IPS-15b (cell line): ENCODE data around the gene OR4D2.

ENCODE experiments used
- H3K27me3 ChIP-seq: one replicate; pipeline ENCODE4 v1.6.1; 2013; ENCODE audit warnings: low read length; ENCODE audit not compliant: control insufficient read depth, insufficient read depth
- H3K36me3 ChIP-seq: one replicate; pipeline ENCODE4 v1.6.1; 2013; ENCODE audit warnings: low read length; ENCODE audit not compliant: control insufficient read depth, insufficient read depth
- H3K4me1 ChIP-seq: one replicate; pipeline ENCODE4 v1.6.1; 2013; ENCODE audit warnings: mild to moderate bottlenecking, low read length; ENCODE audit not compliant: control insufficient read depth, insufficient read depth
- H3K4me3 ChIP-seq: one replicate; pipeline ENCODE4 v1.5.1; 2013; ENCODE audit warnings: low read depth, low read length
- H3K9ac ChIP-seq: one replicate; pipeline ENCODE4 v1.6.1; 2013; ENCODE audit warnings: low read depth, mild to moderate bottlenecking, low read length
- H3K9me3 ChIP-seq: one replicate; pipeline ENCODE4 v1.6.1; 2013; ENCODE audit warnings: mild to moderate bottlenecking, low read length; ENCODE audit not compliant: control insufficient read depth, insufficient read depth

Gene OR4D2

DNA sequence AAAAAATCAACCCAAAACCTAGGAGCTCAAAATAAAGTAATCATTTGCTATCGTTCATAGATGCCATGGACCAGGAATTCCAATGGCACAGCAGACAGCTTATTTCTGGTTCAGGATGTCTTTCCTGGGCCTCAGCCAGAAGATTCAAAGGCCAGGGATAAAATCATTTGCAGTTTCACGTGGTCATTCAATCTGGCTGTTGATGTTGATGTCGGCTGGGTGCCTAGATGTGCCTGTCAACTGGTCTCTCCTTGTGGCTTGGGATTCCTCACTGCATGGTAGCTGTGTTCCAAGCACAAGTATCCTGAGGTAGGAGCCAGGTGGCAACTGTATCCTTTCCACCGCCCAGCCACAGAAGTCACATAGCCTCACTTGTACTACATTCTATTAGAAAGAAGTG is 15.0 kb downstream of the OR4D2 start:
- H3K27me3 ChIP-seq, result no peaks in the 10 kb centered on the region
- H3K36me3 ChIP-seq, result no peaks in the 10 kb centered on the region
- H3K9me3 ChIP-seq, result no peaks in the 10 kb centered on the region
- no peak overlapping the region for H3K9ac ChIP-seq
- H3K4me1 ChIP-seq, result no peaks in the 10 kb centered on the region
- H3K4me3 ChIP-seq, result no peak overlapping the region

DNA sequence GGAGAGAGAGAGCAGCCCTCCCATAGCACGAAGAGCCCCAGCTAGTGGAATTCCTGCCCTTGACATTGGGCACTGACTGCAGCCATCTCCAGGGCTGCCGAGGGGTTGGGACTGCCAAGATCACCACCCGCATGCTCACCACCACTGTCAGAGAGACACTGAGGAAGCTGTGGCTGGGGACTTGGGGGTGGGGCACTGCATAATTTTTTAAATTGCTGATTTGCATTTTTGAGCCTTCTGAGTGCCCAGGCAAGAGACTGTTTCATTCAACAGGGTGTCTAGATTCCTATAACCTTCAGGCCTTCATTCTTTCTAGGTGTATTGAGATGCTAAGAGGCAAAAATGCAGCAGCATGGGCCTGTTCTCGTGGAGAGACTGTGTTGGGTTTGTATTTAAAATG is 16.7 kb downstream of the OR4D2 start:
- Histone ChIP-seq H3K4me3 (no peak overlapping the region), H3K9ac (no peak overlapping the region), H3K4me1 (no peaks in the 10 kb centered on the region), H3K36me3 (no peaks in the 10 kb centered on the region), H3K27me3 (no peaks in the 10 kb centered on the region), H3K9me3 (no peaks in the 10 kb centered on the region)

DNA sequence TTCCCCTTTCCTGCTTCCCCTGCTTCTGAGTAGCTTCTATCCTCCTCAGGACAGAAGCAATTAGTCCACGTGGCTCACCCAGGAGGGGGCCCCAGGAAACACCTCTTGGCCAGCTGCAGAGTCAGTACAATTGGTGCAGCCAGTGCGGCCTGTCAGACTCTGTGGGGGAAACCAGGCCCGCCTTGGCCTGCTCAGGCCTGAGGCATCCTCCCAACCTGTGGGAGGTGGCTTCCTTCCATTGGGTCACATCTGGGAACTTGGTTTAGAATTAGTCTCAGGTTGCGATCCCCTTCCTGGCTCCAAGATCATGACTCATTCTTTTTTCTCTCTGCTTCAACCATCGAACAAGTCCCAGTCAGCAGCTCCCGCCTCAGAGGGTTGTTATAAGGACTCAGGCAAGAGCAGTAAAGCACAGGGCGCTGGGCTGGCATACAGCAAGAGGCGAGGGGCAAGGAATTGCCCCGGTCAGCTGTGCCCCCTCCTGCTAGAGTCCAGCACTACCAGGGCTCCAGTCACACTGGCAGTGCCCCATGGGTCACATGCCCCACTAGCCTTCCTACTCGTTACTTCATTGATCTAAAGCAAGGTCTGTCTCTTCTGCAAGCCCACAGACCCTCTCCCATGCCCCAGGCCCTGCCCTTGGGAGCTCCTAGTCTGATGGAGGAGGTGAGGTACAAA is 17.7 kb downstream of the OR4D2 start:
- no peaks in the 10 kb centered on the region for H3K36me3 ChIP-seq
- no peaks in the 10 kb centered on the region for H3K27me3 ChIP-seq
- no peak overlapping the region for H3K4me3 ChIP-seq
- no peaks in the 10 kb centered on the region for H3K9me3 ChIP-seq
- H3K4me1 ChIP-seq, result no peaks in the 10 kb centered on the region
- no peak overlapping the region for H3K9ac ChIP-seq

DNA sequence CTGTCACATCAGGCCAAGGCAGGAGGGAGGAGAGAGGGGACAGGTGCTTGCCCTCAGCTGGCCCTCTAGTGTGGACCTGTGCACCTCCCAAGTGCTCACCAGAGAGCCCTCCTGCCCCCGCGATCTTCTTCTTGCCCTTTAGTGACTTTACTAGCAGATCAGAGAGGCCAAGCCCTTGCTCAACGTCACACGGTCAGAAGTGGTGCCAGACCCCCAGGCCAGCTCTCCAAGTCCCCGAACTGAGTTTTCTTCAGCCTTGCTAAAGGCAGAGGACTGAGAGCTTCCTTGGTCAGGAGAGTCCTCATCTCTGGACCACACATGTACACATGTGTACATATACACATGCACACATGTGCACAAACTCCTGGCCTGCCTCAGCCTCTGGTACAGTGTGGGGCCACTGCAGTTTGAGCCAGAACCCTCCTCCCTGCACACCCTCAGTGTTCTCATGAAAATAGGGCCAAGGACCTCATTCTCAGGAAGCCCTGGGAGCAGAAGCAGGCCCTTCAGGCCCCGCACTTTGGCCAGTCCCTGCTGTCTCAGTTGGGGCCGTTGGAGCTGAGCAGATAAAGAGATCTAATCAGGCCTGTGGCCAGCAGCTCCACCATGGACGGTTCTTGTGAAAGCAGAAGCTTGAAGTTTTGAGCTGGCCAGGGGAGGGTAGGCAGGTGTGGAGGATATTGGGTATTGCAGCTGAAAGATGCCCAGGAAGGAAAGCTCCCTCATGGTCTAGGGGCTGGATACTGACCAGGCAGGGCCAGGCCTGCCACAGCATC is 18.4 kb downstream of the OR4D2 start:
- H3K36me3 ChIP-seq, result no peaks in the 10 kb centered on the region
- H3K4me1 ChIP-seq, result no peaks in the 10 kb centered on the region
- H3K9ac ChIP-seq, result no peak overlapping the region
- no peaks in the 10 kb centered on the region for H3K27me3 ChIP-seq
- H3K9me3 ChIP-seq, result no peaks in the 10 kb centered on the region
- H3K4me3 ChIP-seq, result no peak overlapping the region

DNA sequence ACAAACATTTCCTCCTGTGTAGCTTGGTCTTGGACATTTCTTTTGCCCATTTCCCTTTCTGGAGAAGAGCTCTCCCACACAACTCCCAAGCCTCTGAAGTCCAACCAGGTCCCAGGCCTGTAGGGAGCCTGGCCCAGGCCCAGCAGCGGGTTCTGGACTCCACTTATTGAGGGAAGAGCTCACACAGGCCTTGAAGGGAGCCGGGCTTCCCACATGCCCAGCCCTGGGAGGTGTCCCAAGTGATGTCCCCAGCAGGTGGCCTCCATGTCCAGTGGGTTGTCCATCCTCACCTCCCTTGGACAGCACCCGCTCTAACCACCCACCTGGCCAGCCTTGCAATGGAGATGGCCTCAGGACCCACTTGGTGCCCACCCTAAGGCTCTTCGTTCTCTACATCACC is 19.8 kb downstream of the OR4D2 start:
- Histone ChIP-seq H3K27me3 (peaks cover 2% of the 10 kb centered on the region), H3K9ac (no peak overlapping the region), H3K4me1 (no peaks in the 10 kb centered on the region), H3K36me3 (no peaks in the 10 kb centered on the region), H3K4me3 (no peak overlapping the region), H3K9me3 (no peaks in the 10 kb centered on the region)

DNA sequence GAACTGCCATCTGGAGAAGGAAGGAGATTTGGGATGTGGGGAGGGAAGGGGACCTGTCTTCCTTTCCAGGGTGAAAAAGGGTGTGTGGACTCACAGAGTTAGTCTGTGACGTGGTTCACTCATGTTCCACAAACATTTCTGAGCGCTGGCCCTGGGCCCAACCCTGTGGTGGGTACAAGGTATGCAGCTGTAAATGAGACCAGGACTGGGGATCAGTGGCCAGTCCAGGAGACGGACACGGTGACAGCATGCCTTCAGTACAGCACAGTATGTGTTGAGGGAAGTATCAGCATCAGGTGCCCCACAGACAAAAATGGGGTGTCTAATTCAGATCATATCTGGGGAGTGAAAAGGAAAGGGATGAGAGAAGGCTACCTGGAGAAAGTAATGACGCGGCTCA is 20.3 kb downstream of the OR4D2 start:
- no peaks in the 10 kb centered on the region for H3K36me3 ChIP-seq
- H3K4me1 ChIP-seq, result no peaks in the 10 kb centered on the region
- no peak overlapping the region for H3K9ac ChIP-seq
- H3K27me3 ChIP-seq, result peaks cover 2% of the 10 kb centered on the region
- H3K4me3 ChIP-seq, result no peak overlapping the region
- H3K9me3 ChIP-seq, result no peaks in the 10 kb centered on the region

DNA sequence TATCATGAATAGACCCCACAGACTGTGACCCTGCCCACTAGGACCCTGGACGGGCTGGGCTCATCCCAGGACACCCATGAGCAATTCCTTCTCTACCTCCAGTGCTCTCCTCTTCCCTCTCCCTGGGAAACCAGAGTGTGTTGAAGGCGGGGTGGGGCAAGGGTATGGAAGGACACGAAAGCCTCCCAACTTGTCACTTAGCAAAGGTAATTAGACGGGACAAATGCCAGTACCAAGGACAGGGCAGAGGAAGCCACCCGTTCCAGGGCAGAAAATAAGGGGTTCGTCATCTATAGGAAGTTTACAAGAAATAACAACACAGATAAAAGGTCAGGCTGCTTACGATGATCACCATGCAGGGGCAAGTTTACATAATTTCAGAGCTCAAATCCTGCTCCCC is 20.9 kb downstream of the OR4D2 start:
- H3K9ac ChIP-seq, result no peak overlapping the region

DNA sequence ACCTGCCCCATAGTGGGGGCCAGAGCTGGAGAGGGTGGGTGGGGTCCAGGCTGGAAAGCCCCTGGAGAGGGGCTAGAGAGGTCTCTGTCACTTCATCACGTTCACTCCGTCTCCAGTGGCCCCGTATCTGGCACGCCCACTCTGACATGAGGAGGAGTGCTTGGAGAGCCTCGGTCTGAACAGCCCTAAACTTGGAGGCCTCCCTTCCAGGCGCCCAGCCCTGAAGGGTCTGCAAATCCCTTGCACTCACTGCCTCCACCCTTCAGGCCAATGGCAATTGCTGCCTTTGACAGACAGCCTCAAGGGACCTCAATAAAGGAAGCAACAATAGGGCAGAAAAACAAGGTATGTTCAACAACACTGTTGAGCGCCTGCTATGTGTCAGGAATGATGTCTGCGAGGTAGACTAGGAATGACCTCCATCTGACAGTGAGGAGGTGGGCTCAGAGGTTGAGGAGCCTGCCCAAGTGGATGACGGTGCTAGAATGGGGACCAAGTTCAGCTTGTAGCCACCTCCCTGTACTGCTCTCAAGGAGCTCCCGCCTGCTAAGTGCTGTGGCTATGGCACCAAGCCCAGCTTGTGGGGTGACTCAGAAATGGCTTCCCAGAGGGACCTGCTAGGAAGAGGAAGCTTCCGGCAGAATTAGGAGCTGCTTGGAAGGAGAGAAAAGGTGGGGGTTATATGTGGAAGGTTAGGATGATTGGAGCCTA is 22.8 kb downstream of the OR4D2 start:
- Histone ChIP-seq H3K36me3 (no peaks in the 10 kb centered on the region), H3K4me3 (no peak overlapping the region), H3K9ac (no peak overlapping the region)

More for the DNA sequence above, 20.9 kb downstream of the OR4D2 start:
- Histone ChIP-seq H3K27me3 (peaks cover 2% of the 10 kb centered on the region), H3K9me3 (no peaks in the 10 kb centered on the region), H3K36me3 (no peaks in the 10 kb centered on the region), H3K4me1 (no peaks in the 10 kb centered on the region), H3K4me3 (no peak overlapping the region)

DNA sequence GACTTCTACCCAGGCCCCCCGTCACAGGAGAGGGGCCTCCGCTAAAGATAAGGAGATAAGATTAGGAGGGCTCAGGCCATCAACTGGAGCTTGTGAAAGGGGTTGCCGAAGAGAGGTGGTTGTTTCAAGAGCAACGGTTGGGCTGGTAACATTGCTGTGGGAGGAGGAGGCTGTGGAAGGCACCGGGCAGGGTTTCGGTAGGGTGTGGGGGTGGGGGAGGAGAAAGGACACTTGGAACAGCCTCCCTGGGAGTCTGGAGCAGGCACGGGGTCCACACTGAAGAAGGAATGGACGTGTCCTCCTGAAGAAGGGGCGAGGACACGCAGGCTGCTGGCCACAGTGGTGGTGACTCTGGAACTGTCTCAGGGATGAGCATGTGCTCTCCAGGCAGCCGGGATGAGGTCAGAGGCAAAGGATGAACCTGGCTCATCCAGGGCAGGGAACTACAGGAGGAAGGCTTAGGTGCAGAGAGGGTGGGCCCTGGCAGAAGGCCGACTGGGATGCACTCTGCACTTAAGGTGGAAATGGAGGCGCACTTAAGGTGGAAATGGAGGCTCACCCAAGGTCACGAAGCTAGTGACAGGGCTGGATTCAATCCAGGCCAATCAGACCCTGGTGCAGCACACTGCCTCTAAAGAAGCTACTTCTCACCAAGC is 24.6 kb downstream of the OR4D2 start:
- peaks cover 2% of the 10 kb centered on the region for H3K27me3 ChIP-seq
- no peaks in the 10 kb centered on the region for H3K4me1 ChIP-seq
- H3K9ac ChIP-seq, result no peak overlapping the region
- H3K4me3 ChIP-seq, result no peak overlapping the region
- no peaks in the 10 kb centered on the region for H3K36me3 ChIP-seq
- no peaks in the 10 kb centered on the region for H3K9me3 ChIP-seq

More for the DNA sequence above, 22.8 kb downstream of the OR4D2 start:
- Histone ChIP-seq H3K27me3 (peaks cover 2% of the 10 kb centered on the region), H3K4me1 (no peaks in the 10 kb centered on the region), H3K9me3 (no peaks in the 10 kb centered on the region)

DNA sequence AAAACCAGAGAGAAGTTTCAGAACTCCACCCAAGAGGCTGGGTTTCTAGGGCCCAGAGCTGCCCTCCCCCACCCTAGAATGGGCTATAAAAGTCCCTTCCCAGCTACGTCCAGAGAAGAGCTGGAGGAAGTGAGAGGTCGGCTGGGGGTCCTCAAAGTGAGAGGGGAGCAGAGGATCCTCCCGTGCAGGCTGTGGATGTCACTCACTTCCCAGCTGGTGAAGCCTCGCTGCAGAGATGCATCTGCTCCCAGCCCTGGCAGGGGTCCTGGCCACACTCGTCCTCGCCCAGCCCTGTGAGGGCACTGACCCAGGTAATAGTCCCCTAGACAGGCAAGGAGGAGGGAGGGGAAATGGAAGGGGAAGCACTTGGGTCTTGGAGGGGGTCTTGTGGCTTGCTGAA is 25.8 kb downstream of the OR4D2 start, which contains the start of gene EPX:
Gene EPX, plus strand, starts transcription at position 115 of the 400 bp plus-strand sequence. Its CDS starts 121 bp downstream, at position 236.
- no peaks in the 10 kb centered on the region for H3K36me3 ChIP-seq
- peaks cover 5% of the 10 kb centered on the region for H3K27me3 ChIP-seq

DNA sequence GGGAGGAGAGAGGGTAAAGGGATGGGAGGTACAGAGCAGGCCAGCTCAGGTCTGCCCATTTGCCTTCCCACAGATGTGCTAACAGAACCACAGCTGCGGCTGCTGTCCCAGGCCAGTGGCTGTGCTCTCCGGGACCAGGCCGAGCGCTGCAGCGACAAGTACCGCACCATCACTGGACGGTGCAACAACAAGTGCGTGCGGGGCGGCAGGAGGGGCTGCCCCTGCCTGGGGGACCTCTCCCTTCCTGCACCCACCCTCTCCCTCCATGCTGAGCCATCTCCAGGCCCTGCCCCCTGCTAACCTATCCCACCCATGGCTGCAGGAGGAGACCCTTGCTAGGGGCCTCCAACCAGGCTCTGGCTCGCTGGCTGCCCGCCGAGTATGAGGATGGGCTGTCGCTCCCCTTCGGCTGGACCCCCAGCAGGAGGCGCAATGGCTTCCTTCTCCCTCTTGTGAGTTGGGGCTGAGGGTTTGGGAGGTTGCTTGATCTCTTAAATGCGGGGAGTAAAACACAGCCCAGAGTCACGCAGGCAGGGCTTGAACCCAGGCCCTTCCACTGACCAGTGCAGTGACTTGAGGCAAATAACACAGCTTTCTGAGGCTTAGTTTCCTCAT is 27.0 kb downstream of the OR4D2 start:
- Histone ChIP-seq H3K36me3 (no peaks in the 10 kb centered on the region), H3K9ac (no peak overlapping the region), H3K4me3 (no peak overlapping the region), H3K4me1 (no peaks in the 10 kb centered on the region), H3K9me3 (no peaks in the 10 kb centered on the region), H3K27me3 (peaks cover 7% of the 10 kb centered on the region)

More for the DNA sequence above, 25.8 kb downstream of the OR4D2 start, which contains the start of gene EPX:
- no peak within 1 kb of the TSS for H3K4me3 ChIP-seq
- H3K4me1 ChIP-seq, result no peaks in the 10 kb centered on the region
- H3K9me3 ChIP-seq, result no peaks in the 10 kb centered on the region
- H3K9ac ChIP-seq, result no peak within 1 kb of the TSS
